Adrenal gland (tissue), 12 donors: ENCODE measurements around the gene RIN1. TPM values are rescaled to one million over a fixed set of nuclear protein-coding genes. Genes with fewer than 3 reads are reported as not detected.

Source experiments
- DNase-seq, 7 donors: peaks; one replicate each; pipeline ENCODE4 v3.0.0-alpha.2; 2019 to 2020
- H3K27ac ChIP-seq, 5 donors: fragments of 200-600 bp; sonication (generic) in 4 of 5; 1 replicate in 3 of 5; 2 replicates in 2 of 5; pipeline versions ENCODE4 v1.5.1 to v1.8.0; 2016 to 2020; ENCODE audit warnings: mild to moderate bottlenecking in 1 of 5
- H3K27me3 ChIP-seq: fragments of 200-600 bp; 2 replicates; pipeline ENCODE4 v1.8.0; 2021
- H3K36me3 ChIP-seq, 2 donors: fragments of 200-600 bp; replicated peaks in 1 of 2; 1 replicate in 1 of 2; 2 replicates in 1 of 2; pipeline versions ENCODE4 v1.5.1 to v1.8.0; 2018 to 2022
- H3K4me1 ChIP-seq, 2 donors: fragments of 200-600 bp; replicated peaks in 1 of 2; 1 replicate in 1 of 2; 2 replicates in 1 of 2; pipeline versions ENCODE4 v1.5.1 to v1.8.0; 2018 to 2021
- H3K4me3 ChIP-seq, 4 donors: fragments of 200-600 bp; sonication (generic) in 3 of 4; one replicate each; pipeline ENCODE4 v1.5.1; 2016 to 2018
- H3K9me3 ChIP-seq, 3 donors: fragments of 200-600 bp; sonication (generic) in 1 of 3; replicated peaks in 1 of 3; 1 replicate in 2 of 3; 2 replicates in 1 of 3; pipeline versions ENCODE4 v1.5.1 to v1.8.0; 2016 to 2021
- POLR2A ChIP-seq, 2 donors: fragments of 450-650 bp; IDR thresholded peaks; one replicate each; pipeline ENCODE4 v1.6.1; 2017; ENCODE audit warnings: antibody characterized with exemption in 2 of 2, mild to moderate bottlenecking in 2 of 2, moderate library complexity in 1 of 2
- WGBS, 4 donors: extraction: QIAGEN DNeasy Blood & Tissue Kit in 2 of 4; methylation state at CpG; one replicate each; pipeline versions ENCODE4 v1.1.5 to v1.1.7; 2013 to 2017; 5-methylcytosine and 5-hydroxymethylcytosine counted together
- intact Hi-C, 2 donors: fragments of 100-400 bp; cut with DNase I; formaldehyde crosslinking; loops; one replicate each; pipeline versions ENCODE4 v1.14.1 to v1.15.0; 2022 to 2023
- polyA plus RNA-seq, 3 donors: library from polyadenylated mRNA; stranded (reverse); fragments of 200-250 nt in 2 of 3; fragments of 350-450 nt in 1 of 3; fragmentation: Illumina TruSeq in 1 of 3; extraction: RNeasy Lipid Tissue Mini Kit (QIAGEN cat#74804) in 1 of 3; gene quantifications; one replicate each; pipeline ENCODE4 v1.2.3, GENCODE V29; 2013 to 2014
- total RNA-seq, 9 donors: library from RNA; depleted of rRNA in 4 of 9; stranded (reverse); fragments of >200 nt in 4 of 9; fragments of 120-200 nt in 1 of 9; fragmentation: NEBNext Ultra II Directional in 1 of 9; extraction: Animal tissue kit (Norgen Biotek cat#: 25700) in 1 of 9; gene quantifications; one replicate each; pipeline versions ENCODE4 v1.1.0 to v1.2.4, GENCODE V29; 2013 to 2023
- TF ChIP-seq, protein P1 (sequence below), 6 experiments: fragments of 450-650 bp in 4 of 6; fragments of 200-600 bp in 2 of 6; sonication (generic) in 1 of 6; IDR thresholded peaks; 1 replicate in 5 of 6; 2 replicates in 1 of 6; pipeline versions ENCODE4 v1.5.1 to v1.8.0; 2016 to 2021; ENCODE audit warnings: antibody characterized with exemption in 6 of 6, mild to moderate bottlenecking in 2 of 6, moderate library complexity in 1 of 6
- donor health status: healthy with polysubstance abuse.
- donor health status: Bipolar disorder and iron deficiency.
- donor health status: DM: yes; HTN: yes; CAD: no.
- donor health status: DM: no; HTN: no; CAD: no.
- donor health status: DM: no; HTN: no; CAD: no.
- donor health status: DM: yes; HTN: yes; CAD: no.

The RIN1 gene
- total and polyA plus RNA-seq, 12 donors, result 1.6 to 15.2 (median 7.1) TPM

DNA sequence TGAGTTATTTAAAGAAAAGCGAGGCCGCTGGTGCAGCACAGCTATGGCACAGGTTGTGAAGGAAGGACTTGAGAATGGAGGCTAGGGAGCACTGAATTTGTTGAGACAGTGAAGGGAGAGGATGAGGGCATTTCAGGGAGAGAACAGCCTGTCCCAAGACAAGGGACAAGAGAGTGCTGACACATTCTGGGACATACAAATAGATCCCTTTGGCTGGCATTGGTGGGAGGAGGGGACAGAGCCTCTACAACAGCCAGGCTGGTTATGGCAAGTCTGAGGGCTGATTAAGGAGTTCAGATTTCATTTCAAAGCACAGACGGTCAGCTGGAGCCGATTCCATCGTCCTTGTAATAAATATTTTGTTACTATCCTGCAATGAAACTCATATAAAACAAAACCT is 37.0 kb upstream of the RIN1 start:
- peak in 1 of 7 donors; percentile 10 for DNase-seq
- no peak overlapping the region for H3K27ac ChIP-seq
- 52 to 63% (median 62%) methylated on average over 5 of the region's 5 CpGs for WGBS, 4 donors
- no peaks in the 10 kb centered on the region for H3K9me3 ChIP-seq
- peaks cover 5 to 21% of the 10 kb centered on the region in 2 donors for H3K4me1 ChIP-seq
- intact Hi-C loops, result no loop called here
- no peak for TF ChIP-seq POLR2A (IDR thresholded peaks at IDR 0.05)
- TF ChIP-seq, protein P1, sequence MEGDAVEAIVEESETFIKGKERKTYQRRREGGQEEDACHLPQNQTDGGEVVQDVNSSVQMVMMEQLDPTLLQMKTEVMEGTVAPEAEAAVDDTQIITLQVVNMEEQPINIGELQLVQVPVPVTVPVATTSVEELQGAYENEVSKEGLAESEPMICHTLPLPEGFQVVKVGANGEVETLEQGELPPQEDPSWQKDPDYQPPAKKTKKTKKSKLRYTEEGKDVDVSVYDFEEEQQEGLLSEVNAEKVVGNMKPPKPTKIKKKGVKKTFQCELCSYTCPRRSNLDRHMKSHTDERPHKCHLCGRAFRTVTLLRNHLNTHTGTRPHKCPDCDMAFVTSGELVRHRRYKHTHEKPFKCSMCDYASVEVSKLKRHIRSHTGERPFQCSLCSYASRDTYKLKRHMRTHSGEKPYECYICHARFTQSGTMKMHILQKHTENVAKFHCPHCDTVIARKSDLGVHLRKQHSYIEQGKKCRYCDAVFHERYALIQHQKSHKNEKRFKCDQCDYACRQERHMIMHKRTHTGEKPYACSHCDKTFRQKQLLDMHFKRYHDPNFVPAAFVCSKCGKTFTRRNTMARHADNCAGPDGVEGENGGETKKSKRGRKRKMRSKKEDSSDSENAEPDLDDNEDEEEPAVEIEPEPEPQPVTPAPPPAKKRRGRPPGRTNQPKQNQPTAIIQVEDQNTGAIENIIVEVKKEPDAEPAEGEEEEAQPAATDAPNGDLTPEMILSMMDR (IDR thresholded peaks at IDR 0.05), result no peak
- no peaks in the 10 kb centered on the region for H3K36me3 ChIP-seq
- H3K4me3 ChIP-seq, result no peak overlapping the region
- peaks cover 12% of the 10 kb centered on the region for H3K27me3 ChIP-seq

DNA sequence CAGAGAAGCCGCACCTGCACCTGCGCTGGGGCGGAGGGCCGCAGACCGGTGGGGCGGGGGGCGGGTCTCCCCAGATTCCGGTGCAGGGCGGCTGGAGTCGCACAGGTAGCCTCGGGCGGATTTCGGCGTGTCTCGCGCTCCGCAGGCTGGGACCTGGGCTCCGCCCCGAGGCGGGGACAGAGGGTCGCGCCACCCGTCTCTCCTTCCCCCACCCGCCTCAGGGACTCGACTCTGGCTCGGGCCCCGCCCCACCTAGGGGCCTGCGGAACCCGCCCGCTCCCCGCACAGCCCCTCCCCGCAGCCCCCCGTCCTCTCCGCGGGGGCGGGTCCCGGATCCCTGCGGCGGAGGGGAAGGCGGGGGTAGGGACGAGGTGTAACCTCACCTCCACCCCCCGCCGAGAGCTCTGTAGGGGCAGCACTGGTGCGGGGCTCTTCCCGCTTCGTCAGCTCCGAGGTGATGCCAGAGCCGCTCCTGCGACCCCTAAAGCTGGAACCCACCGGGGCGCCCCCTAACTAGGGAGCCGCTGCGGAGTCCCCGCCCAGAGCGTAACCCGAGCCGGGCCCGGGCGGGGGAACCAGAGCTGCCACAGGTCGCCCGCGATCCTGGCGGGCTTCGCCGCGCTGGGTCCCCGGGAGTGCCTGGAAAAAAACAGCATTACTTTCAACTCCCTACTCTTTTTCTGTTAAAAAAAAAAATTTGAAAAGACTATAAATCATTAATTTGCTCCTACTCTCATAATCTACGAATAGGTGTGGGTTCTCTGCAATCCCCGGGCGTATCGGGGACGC is 35.6 kb upstream of the RIN1 start, which contains the start of gene SLC29A2:
TSS of gene SLC29A2 (minus strand) at position 134 of the 789 bp plus-strand sequence. CDS start 169 bp downstream, outside the sequence.
- no peaks in the 10 kb centered on the region for H3K36me3 ChIP-seq
- WGBS, 4 donors, result 0 to 1% (median 0%) methylated on average over 12 to 71 of the region's 72 CpGs
- peaks cover 5 to 21% of the 10 kb centered on the region in 2 donors for H3K4me1 ChIP-seq
- peaks cover 12% of the 10 kb centered on the region for H3K27me3 ChIP-seq
- peak within 1 kb of the TSS in 3 of 4 donors; percentile 11 to 78 (median 42) for H3K4me3 ChIP-seq
- no peak for TF ChIP-seq POLR2A (IDR thresholded peaks at IDR 0.05)
- TF ChIP-seq, protein P1 (IDR thresholded peaks at IDR 0.05), result no peak
- peak in 5 of 7 donors; percentile 35 to 44 (median 38) for DNase-seq
- intact Hi-C loops, result no loop called here
- peak within 1 kb of the TSS in 3 of 5 donors; percentile 7 to 30 (median 17) for H3K27ac ChIP-seq
- no peaks in the 10 kb centered on the region for H3K9me3 ChIP-seq

GRCh38 chr11:66369073-66369894 is 33.0 kb upstream of the RIN1 start:
- DNase-seq, result no peak
- 82 to 90% (median 86%) methylated on average over 13 to 25 of the region's 25 CpGs for WGBS, 4 donors
- Histone ChIP-seq H3K36me3 (no peaks in the 10 kb centered on the region), H3K4me3 (no peak overlapping the region), H3K4me1 (peaks cover 5 to 21% of the 10 kb centered on the region in 2 donors), H3K9me3 (no peaks in the 10 kb centered on the region), H3K27ac (no peak overlapping the region), H3K27me3 (peaks cover 9% of the 10 kb centered on the region)
- TF ChIP-seq POLR2A (IDR thresholded peaks at IDR 0.05), result no peak
- TF ChIP-seq, protein P1 (IDR thresholded peaks at IDR 0.05), result no peak
- intact Hi-C loops, result no loop called here

DNA sequence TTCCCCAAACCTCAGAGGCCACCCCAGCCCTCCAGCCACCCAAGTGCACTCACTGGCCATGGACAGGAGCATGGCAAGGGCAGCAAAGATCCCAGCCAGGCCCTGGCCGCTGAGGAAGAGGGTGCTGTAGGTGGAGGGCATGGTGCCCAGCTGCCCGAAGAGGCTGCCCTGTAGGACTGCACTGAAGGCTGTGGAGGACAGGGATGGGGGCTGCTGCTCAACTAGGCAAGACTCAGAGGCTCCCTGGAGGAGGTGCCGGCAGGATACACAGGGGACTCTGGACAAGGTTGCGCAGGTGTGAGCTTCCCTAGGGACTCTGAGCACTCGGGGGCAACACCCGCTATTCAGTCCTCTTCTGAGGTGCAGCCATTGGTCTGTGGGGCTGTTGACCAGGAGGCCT is 32.2 kb upstream of the RIN1 start:
- peaks cover 5 to 21% of the 10 kb centered on the region in 2 donors for H3K4me1 ChIP-seq
- no peak overlapping the region for H3K4me3 ChIP-seq
- TF ChIP-seq, protein P1 (IDR thresholded peaks at IDR 0.05), result no peak
- no peak for TF ChIP-seq POLR2A (IDR thresholded peaks at IDR 0.05)
- 87 to 100% (median 91%) methylated on average over 4 to 6 of the region's 6 CpGs for WGBS, 4 donors
- no peaks in the 10 kb centered on the region for H3K9me3 ChIP-seq
- no peak overlapping the region for H3K27ac ChIP-seq
- H3K27me3 ChIP-seq, result peaks cover 8% of the 10 kb centered on the region
- intact Hi-C loops, result no loop called here
- no peak for DNase-seq
- H3K36me3 ChIP-seq, result no peaks in the 10 kb centered on the region
